OCI-LY3 (cell line): ENCODE measurements around the gene RASGRF2.

Experiments used
- CTCF ChIP-seq: fragments of 200-600, 300-600 bp; sonication (generic); IDR thresholded peaks from 2 replicates; pipeline ENCODE4 v1.5.1; 2014; ENCODE audit warnings: antibody characterized with exemption, low read length, low read depth
- EZH2phosphoT487 ChIP-seq: fragments of 200-600 bp; shearing (Covaris generic); IDR thresholded peaks from 2 replicates; pipeline ENCODE4 v1.6.1; 2018; ENCODE audit warnings: antibody characterized with exemption, mixed run types, low read depth

DNA sequence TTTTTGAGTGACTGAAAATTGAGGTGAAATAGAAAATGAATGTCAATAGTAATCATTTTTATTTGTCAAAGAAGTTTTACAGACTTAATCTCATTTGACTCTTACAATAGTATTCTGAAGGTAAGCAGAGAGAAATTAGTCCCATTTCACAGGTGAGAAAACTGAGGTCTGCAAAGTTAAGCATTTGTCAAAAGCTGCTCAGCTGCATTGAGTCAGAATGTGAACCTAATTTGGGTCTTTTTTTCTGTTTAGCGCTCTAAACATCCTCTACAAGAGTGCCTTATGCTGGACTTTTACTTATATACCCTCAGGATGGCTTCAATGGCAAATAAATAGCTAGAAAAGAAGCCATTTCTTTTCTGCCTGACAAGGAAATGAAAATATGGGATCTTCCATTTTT is 135.7 kb downstream of the RASGRF2 start:
- TF ChIP-seq EZH2phosphoT487 (no peak), CTCF (no peak)
